Measurements from ENCODE around the gene KRTAP10-9. TPM values are rescaled to one million over a fixed set of nuclear protein-coding genes. Genes with fewer than 3 reads are reported as not detected.

The KRTAP10-9 gene
- total RNA-seq, 2 experiments from 2014 or later: not detected

DNA sequence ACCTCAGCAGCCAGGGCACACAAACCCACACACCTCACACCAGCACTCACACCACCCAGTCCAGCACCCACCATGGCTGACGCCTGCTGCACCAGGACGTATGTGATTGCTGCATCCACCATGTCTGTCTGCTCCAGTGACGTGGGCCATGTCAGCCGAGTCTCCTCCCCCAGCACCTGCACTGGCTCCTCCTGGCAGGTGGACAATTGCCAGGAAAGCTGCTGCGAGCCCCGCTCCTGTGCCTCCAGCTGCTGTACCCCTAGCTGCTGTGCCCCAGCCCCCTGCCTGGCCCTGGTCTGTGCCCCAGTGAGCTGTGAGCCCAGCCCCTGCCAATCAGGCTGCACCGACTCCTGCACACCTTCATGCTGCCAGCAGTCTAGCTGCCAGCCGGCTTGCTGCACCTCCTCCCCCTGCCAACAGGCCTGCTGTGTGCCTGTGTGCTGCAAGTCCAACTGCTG, 14.8 kb upstream of the KRTAP10-9 start, which contains the start of gene KRTAP10-8:
KRTAP10-8 (plus strand) TSS at position 51 of the 458 bp plus-strand sequence; CDS start at position 73, 22 bp downstream.
- Mint-ChIP-seq H3K27ac (no peak within 1 kb of the TSS), H3K27me3 (no peaks in the 10 kb centered on the region), H3K4me3 (no peak within 1 kb of the TSS), H3K4me1 (ENCODE audit: low read depth) (peaks cover 7% of the 10 kb centered on the region), H3K9me3 (peaks cover 27% of the 10 kb centered on the region), H3K36me3 (peaks cover 4% of the 10 kb centered on the region)
- DNase-seq: no peak
- intact Hi-C loops (cut with micrococcal nuclease): no loop called here
- CTCF ChIA-PET: no interaction called here
- POLR2A ChIA-PET: no interaction called here

GRCh38 chr21:44612669-44613229, 14.1 kb upstream of the KRTAP10-9 start:
- intact Hi-C loops (cut with micrococcal nuclease): no loop called here
- Mint-ChIP-seq H3K4me1 (ENCODE audit: low read depth) (peaks cover 13% of the 10 kb centered on the region), H3K4me3 (no peak overlapping the region), H3K9me3 (peaks cover 27% of the 10 kb centered on the region), H3K36me3 (peaks cover 4% of the 10 kb centered on the region), H3K27ac (no peak overlapping the region), H3K27me3 (no peaks in the 10 kb centered on the region)
- no peak for DNase-seq
- ChIA-PET CTCF (no interaction called here), POLR2A (no interaction called here)

- intact Hi-C loops (cut with micrococcal nuclease): no loop called here
- ChIA-PET POLR2A (no interaction called here), CTCF (no interaction called here)
- Mint-ChIP-seq H3K4me3 (no peak overlapping the region), H3K9me3 (peaks cover 27% of the 10 kb centered on the region), H3K36me3 (peaks cover 4% of the 10 kb centered on the region), H3K4me1 (ENCODE audit: low read depth) (peaks cover 21% of the 10 kb centered on the region), H3K27me3 (no peaks in the 10 kb centered on the region), H3K27ac (no peak overlapping the region)
- DNase-seq: no peak
These were observed 13.3 kb upstream of the KRTAP10-9 start for GRCh38 chr21:44613386-44614155.

DNA sequence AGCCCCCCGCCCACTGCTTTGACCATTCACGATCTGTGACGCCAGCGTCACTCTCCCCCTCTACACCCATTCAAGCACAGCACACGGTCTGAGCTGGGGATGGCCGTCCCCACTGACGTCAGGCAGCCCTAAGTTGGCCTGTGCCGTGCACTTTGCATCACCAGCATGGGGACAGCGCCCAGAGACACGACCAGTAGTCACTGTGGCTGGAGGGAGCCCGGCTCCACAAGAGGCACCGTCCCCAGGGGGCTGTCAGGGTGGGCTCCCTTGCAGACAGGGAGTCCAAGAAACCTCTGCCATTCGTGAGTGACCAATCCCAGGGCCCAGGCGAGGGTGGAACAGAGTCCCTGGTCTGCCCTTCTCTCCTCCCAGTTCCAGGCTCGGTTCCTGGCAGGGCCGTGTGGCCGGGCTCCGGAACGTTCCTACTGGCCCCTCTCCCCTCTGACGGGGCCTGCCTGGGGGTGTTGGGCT, 12.7 kb upstream of the KRTAP10-9 start:
- peaks cover 27% of the 10 kb centered on the region for H3K4me1 Mint-ChIP-seq (ENCODE audit: low read depth)
- ChIA-PET CTCF (no interaction called here), POLR2A (no interaction called here)
- no peak overlapping the region for H3K4me3 Mint-ChIP-seq
- peaks cover 28% of the 10 kb centered on the region for H3K9me3 Mint-ChIP-seq
- H3K27ac Mint-ChIP-seq: no peak overlapping the region
- no peak for DNase-seq
- peaks cover 8% of the 10 kb centered on the region for H3K36me3 Mint-ChIP-seq
- intact Hi-C loops (cut with micrococcal nuclease): no loop called here
- no peaks in the 10 kb centered on the region for H3K27me3 Mint-ChIP-seq

DNA sequence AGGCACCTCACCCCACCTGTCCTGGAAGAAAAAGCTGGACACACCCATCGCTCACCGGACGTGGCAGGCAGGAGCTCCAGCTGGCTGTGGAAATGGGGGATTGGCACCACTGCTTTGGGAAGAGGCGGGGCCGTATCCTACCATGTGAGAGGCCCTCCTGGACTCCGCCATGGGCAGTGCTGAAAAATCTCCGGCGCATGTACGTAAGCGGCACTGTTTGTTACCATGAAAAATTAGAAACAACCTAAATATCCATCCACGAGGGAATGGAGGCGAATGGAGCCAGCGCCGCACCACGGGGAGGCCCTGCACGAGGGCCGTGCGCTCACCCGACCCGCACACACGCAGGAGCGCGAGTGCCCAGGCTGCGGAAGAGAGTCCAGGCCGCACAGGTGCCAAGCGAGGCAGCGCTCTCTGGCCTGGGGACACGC, 11.9 kb upstream of the KRTAP10-9 start:
- Mint-ChIP-seq H3K4me1 (ENCODE audit: low read depth) (peaks cover 35% of the 10 kb centered on the region), H3K9me3 (peaks cover 28% of the 10 kb centered on the region), H3K4me3 (no peak overlapping the region), H3K27ac (no peak overlapping the region), H3K27me3 (no peaks in the 10 kb centered on the region), H3K36me3 (peaks cover 14% of the 10 kb centered on the region)
- intact Hi-C loops (cut with micrococcal nuclease): no loop called here
- DNase-seq: no peak
- POLR2A ChIA-PET: no interaction called here
- CTCF ChIA-PET: no interaction called here

DNA sequence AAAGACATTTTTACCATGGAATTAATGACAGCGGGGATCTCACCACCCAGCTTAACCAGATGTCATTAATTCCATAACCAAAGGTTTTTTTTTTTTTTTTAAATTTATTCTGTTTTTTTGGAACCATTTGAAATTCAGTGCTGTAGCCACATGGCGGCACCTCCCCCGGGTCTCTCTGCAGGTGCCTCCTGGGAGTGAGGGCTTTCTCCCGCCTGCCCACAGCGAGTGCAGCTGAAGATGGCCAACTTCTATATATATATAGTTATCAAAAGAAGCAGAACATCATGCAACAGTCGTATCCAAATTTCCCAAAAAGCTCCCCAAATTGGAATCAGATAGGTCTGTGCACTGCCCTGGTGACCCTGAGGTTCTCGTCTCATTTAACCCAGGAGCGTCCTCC, 11.4 kb upstream of the KRTAP10-9 start:
- Mint-ChIP-seq H3K9me3 (peaks cover 26% of the 10 kb centered on the region), H3K4me1 (ENCODE audit: low read depth) (peaks cover 37% of the 10 kb centered on the region), H3K27ac (no peak overlapping the region), H3K36me3 (peaks cover 16% of the 10 kb centered on the region), H3K4me3 (no peak overlapping the region), H3K27me3 (no peaks in the 10 kb centered on the region)
- intact Hi-C loops (cut with micrococcal nuclease): no loop called here
- no peak for DNase-seq
- ChIA-PET CTCF (no interaction called here), POLR2A (no interaction called here)

DNA sequence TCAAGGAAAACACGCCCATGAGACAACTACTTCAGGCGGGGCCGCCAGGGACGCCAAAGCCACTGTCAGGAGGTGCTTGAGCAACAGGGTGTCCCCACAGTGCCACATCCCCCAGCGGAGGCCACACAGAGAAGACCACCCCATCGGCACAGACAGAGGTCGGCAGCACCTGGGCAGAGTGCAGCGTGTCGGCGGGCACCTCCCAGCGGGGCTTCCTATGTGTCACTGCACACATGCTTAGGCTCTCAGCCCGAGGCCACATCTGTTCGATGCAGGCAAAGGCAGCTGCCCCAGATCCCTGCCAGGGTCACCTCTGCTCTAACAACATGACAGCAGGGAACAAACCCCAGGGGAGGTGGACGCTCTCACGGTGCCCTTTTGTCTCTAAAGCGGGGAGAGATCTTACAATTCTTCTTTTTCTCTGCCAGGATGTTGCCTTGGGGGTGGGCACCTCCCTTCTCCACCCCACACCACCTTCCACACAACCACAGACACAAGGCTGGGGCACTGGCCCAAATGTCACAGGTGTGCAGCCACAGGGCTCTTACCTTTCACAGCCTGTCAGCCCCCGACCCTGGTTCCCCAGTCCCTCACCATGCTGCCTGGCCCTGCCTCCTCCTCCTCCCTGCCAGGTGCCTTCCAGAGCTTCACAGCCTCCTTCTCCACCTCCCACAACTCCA, 10.8 kb upstream of the KRTAP10-9 start:
- no peak for DNase-seq
- ChIA-PET CTCF (interaction anchor here (1.0 kb wide), 1 partner anchor 105 kb away, joined by 3 read pairs; no protein-coding TSS in a partner anchor), POLR2A (no interaction called here)
- intact Hi-C loops (cut with micrococcal nuclease): no loop called here
- Mint-ChIP-seq H3K4me1 (ENCODE audit: low read depth) (peaks cover 38% of the 10 kb centered on the region), H3K27ac (no peak overlapping the region), H3K4me3 (no peak overlapping the region), H3K27me3 (no peaks in the 10 kb centered on the region), H3K36me3 (peaks cover 21% of the 10 kb centered on the region), H3K9me3 (peaks cover 26% of the 10 kb centered on the region)

DNA sequence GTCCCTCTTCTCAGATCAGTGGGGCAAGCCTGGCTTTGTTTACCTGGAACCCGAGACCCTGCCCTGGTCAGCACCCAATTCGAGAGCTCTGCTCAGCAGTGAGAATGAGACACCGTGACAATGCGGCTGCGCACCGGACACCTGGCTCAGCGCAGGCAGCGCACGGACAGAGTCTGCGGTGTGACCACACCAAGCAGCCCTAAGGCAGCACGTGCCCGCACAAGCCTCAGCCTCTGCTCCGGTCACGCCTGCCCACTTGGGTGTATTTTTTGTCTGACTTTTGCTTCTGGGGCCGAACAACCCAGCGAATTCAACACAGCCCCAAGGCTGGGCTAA, 10.3 kb upstream of the KRTAP10-9 start:
- no peaks in the 10 kb centered on the region for H3K27me3 Mint-ChIP-seq
- DNase-seq: no peak
- ChIA-PET POLR2A (no interaction called here), CTCF (interaction anchor here (1.0 kb wide), 1 partner anchor 106 kb away, joined by 3 read pairs; no protein-coding TSS in a partner anchor)
- H3K4me3 Mint-ChIP-seq: no peak overlapping the region
- no peak overlapping the region for H3K27ac Mint-ChIP-seq
- H3K4me1 Mint-ChIP-seq (ENCODE audit: low read depth): peaks cover 38% of the 10 kb centered on the region
- H3K36me3 Mint-ChIP-seq: peaks cover 20% of the 10 kb centered on the region
- intact Hi-C loops (cut with micrococcal nuclease): no loop called here
- H3K9me3 Mint-ChIP-seq: peaks cover 21% of the 10 kb centered on the region

DNA sequence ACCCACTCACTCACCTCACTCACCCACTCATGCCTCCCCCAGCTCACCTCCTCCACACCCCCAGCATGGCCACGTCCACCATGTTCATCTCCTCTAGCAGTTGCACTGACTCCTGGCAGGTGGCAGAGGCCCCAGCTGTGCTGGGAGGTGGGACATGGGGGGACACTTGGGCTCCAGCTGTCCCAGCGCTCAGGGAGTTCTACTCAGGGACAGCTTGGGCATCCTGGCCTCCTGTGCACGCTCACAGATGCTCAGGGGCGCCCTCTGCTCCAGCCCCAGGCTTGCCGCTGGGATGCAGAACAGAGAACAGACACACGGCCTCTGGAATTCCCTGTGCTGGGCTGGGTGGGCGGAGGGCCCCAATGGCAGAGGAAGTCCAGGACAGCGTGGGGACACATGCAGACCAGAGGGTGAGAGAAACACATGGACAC, 9.8 kb upstream of the KRTAP10-9 start:
- Mint-ChIP-seq H3K4me1 (ENCODE audit: low read depth) (peaks cover 38% of the 10 kb centered on the region), H3K9me3 (peaks cover 19% of the 10 kb centered on the region), H3K4me3 (no peak overlapping the region), H3K27ac (peak overlapping the region; percentile 33), H3K27me3 (no peaks in the 10 kb centered on the region), H3K36me3 (peaks cover 20% of the 10 kb centered on the region)
- intact Hi-C loops (cut with micrococcal nuclease): no loop called here
- no peak for DNase-seq
- POLR2A ChIA-PET: no interaction called here
- CTCF ChIA-PET: interaction anchor here (0.7 to 1.0 kb wide), 2 partner anchors 106 to 126 kb away, joined by 3 read pairs; no protein-coding TSS in a partner anchor

GRCh38 chr21:44618504-44618903, 8.4 kb upstream of the KRTAP10-9 start:
- intact Hi-C loops (cut with micrococcal nuclease): no loop called here
- H3K4me3 Mint-ChIP-seq: peak overlapping the region; percentile 30
- peak overlapping the region; percentile 92 for H3K27ac Mint-ChIP-seq
- peaks cover 38% of the 10 kb centered on the region for H3K4me1 Mint-ChIP-seq (ENCODE audit: low read depth)
- ChIA-PET CTCF (interaction anchor here (1.0 to 1.6 kb wide), 2 partner anchors 38 to 175 kb away, joined by 3 to 9 read pairs; no protein-coding TSS in a partner anchor), POLR2A (interaction anchor here (1.0 kb wide), 1 partner anchor 39 kb away, joined by 4 read pairs; the partner anchor contains the start of gene KRTAP12-3)
- H3K9me3 Mint-ChIP-seq: peaks cover 22% of the 10 kb centered on the region
- H3K36me3 Mint-ChIP-seq: peaks cover 22% of the 10 kb centered on the region
- H3K27me3 Mint-ChIP-seq: no peaks in the 10 kb centered on the region
- DNase-seq: peak; percentile 29

DNA sequence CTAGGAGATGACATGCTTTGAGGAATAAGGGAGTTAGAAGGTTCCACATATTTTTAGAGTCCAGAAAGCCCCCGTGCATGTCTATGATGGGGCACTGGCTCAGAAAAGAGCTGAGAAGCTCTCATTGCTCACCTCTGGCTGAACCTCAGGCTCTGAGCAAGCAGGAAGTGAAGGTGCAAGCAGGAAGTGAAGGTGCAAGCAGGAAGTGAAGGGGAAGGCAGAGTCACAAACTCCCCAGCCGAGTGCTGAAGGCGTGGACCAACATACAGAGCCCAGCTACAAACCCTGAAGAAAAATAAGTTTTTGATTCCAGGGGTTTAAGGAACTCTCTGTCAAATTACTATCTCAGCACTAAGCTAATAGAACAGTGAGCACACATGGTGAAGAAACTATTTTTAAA, 8.0 kb upstream of the KRTAP10-9 start:
- Mint-ChIP-seq H3K4me3 (peak overlapping the region; percentile 30), H3K4me1 (ENCODE audit: low read depth) (peaks cover 38% of the 10 kb centered on the region), H3K9me3 (peaks cover 26% of the 10 kb centered on the region), H3K36me3 (peaks cover 25% of the 10 kb centered on the region), H3K27ac (peak overlapping the region; percentile 92), H3K27me3 (no peaks in the 10 kb centered on the region)
- ChIA-PET POLR2A (interaction anchor here (1.0 kb wide), 1 partner anchor 39 kb away, joined by 4 read pairs; the partner anchor contains the start of gene KRTAP12-3), CTCF (interaction anchor here (1.0 to 1.6 kb wide), 2 partner anchors 37 to 175 kb away, joined by 3 to 9 read pairs; no protein-coding TSS in a partner anchor)
- intact Hi-C loops (cut with micrococcal nuclease): no loop called here
- DNase-seq: peak; percentile 70

DNA sequence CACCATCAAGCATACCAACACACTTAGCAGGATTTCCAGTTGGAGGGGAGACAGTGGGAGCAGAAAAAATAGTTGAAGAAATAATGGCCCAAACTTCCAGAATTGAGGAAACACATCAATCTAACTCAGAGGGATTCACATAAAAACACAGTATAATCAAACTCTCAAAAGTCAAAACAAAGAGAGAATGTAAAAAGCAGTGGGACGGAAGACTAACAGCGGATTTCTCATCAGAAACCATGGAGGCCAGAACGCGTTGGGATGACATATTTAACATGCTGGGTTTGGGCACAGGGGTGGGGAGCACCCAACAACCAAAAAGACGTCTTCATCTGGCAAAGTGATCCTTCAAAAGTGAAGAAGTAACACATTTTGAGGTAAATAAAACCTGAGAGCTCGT, 7.0 kb upstream of the KRTAP10-9 start:
- H3K4me3 Mint-ChIP-seq: no peak overlapping the region
- peak overlapping the region; percentile 92 for H3K27ac Mint-ChIP-seq
- peaks cover 36% of the 10 kb centered on the region for H3K9me3 Mint-ChIP-seq
- intact Hi-C loops (cut with micrococcal nuclease): no loop called here
- H3K27me3 Mint-ChIP-seq: no peaks in the 10 kb centered on the region
- DNase-seq: no peak
- ChIA-PET POLR2A (no interaction called here), CTCF (interaction anchor here (1.6 kb wide), 1 partner anchor 174 kb away, joined by 9 read pairs; no protein-coding TSS in a partner anchor)
- peaks cover 29% of the 10 kb centered on the region for H3K36me3 Mint-ChIP-seq
- H3K4me1 Mint-ChIP-seq (ENCODE audit: low read depth): peaks cover 38% of the 10 kb centered on the region

Measured in activated CD4-positive, alpha-beta memory T cell treated with anti-CD3 and anti-CD28 coated beads for 36 hours (primary cell).